Non-pigmented ciliary epithelial cell (primary cell): Measurements from ENCODE around the gene MYH14.

ENCODE experiments used
- DNase-seq: peaks from one replicate; pipeline ENCODE4 v3.0.0-alpha.2; 2010; ENCODE audit warnings: low read depth

The MYH14 gene

GRCh38 chr19:50261446-50261970 is 58.1 kb downstream of the MYH14 start:
- no peak for DNase-seq

DNA sequence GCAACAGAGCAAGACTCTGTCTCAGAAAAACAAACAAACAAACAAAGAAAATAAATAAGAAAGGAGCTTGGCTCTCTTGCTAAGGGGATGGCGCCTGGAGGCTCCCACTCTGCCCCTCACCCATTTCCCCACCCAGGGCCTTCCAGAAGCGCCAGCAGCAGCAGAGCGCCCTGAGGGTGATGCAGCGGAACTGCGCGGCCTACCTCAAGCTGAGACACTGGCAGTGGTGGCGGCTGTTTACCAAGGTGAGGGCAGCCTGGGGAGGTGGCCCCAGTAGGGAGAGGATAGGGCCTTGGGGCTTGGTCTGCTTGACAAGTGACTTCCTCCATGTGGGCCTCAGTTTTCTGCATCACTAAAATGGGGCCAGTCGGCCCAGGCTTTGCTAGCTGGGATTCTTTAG is 59.8 kb downstream of the MYH14 start:
- DNase-seq, result no peak

DNA sequence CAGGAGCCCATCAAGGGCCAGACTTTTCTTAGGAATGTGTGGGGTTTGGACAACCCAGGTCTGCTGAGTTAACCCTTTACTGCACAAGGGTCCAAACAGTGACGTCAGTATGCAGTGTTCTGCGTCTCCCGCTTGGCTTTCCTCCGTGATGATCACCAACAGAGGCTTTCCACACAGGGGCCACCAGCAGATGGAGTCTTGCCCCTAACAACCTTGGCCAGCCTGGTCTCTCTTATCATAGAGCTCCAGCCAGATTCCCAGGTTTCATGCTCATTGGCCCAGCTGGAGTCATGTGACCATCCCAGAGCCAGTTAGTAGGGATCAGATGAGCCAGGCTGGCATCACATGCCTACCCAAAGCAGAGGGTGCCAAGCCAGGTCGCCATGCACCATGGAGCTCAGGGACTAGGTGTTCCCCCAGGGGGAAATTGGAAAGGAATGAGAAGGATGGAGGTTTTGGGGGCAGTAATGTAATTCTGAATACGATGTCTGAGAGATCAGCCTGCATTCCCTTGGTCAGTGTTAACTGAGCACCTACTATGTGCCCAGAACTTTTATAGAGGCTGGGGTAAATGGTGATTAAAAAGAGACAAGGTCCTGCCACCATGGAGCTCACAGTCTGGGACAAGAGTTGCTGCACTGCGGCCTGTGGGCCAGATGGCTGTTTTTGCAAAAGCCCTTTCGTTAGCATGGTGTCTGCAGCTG is 61.2 kb downstream of the MYH14 start:
- DNase-seq, result no peak

DNA sequence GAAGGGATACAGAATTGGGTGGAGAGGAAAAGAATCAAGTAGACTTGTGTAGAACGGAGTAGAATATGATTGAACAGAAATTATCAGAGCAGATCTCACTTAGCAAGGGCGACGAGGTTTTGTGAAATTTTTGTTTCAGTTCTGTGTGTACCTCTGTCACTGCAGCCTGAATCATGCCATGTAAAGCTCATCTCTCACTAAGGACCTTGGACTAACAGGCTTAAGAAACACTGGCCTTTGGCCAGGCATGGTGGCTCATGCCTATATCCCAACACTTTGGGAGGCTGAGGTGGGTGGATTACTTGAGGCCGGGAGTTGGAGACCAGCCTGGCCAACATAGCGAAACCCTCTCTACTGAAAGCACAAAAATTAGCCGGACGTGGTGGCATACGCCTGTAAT is 62.6 kb downstream of the MYH14 start:
- no peak for DNase-seq

GRCh38 chr19:50266896-50267295 is 63.5 kb downstream of the MYH14 start:
- no peak for DNase-seq

DNA sequence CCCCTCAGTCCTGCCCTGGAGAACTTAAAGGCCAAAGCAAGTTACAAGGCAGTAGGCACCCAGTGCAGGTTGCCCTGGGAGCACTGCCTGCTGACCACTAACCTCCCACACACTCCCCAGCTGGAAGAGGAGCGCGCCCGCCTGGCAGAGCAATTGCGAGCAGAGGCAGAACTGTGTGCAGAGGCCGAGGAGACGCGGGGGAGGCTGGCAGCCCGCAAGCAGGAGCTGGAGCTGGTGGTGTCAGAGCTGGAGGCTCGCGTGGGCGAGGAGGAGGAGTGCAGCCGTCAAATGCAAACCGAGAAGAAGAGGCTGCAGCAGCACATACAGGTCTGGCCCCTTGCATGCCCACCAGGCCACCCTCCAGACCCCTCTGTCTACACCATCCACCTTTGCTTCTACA is 64.6 kb downstream of the MYH14 start:
- DNase-seq, result no peak

GRCh38 chr19:50268501-50268900 is 65.1 kb downstream of the MYH14 start:
- no peak for DNase-seq

DNA sequence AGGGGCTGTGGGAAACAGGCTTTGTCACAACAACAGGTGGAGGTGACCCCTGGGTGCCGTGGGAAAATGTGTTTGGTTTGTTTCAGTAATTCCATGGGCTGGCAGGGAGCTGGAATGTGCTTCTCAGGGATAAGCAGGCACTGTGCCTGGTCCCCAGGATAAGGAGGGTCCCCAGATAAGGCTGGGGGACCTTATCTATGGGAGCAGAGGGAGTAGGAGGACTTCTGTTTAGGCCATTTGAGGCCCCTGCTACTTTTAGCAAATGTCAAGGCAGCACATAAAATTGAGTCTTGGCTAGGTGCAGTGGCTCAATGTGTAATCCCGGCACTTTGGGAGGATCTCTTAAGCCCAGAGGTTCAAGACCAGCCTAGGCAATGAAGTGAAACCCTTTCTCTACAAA is 66.2 kb downstream of the MYH14 start:
- no peak for DNase-seq

DNA sequence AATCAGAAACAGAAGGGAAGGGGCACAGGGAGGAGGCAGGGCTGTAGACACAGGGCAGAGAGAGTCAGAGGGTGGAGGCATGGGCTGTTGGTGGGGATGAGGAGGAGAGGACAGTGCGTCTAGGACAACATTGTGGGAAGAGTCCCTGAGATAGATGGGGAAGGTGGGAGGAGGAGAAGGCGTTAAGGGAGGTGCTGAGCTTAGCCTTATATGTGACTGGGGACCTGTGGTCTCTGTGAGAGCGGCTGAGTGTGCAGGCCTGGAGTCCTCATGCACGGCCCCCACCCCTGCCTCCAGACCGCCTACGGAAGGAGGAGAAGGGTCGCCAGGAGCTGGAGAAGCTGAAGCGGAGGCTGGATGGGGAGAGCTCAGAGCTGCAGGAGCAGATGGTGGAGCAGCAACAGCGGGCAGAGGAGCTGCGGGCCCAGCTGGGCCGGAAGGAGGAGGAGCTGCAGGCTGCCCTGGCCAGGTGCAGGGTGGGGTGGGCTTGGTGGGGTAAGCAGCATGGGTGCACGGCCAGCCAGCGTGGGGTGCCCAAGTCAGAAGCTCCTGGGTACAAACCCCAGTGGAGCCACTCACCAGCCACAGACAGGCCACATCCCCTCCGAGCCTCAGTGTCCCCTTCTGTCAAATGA is 69.0 kb downstream of the MYH14 start:
- no peak for DNase-seq

DNA sequence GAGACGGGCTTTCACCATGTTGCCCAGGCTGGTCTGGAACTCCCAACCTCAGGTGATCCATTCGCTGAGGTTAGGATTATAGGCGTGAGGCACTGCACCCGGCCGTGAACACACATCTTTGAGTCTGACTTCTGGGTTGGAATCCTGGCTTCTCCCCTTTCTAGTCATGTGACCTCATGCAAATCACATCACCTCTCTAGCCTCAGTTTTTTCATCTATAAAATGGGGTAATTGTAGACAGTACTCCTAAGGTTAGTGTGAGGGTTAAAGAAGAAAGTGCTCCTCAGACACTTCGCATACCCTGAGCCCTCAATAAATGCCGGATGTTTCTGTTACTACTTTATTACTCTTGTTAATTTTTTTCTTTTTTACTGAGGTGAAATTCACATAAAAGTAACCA is 70.4 kb downstream of the MYH14 start:
- no peak for DNase-seq

DNA sequence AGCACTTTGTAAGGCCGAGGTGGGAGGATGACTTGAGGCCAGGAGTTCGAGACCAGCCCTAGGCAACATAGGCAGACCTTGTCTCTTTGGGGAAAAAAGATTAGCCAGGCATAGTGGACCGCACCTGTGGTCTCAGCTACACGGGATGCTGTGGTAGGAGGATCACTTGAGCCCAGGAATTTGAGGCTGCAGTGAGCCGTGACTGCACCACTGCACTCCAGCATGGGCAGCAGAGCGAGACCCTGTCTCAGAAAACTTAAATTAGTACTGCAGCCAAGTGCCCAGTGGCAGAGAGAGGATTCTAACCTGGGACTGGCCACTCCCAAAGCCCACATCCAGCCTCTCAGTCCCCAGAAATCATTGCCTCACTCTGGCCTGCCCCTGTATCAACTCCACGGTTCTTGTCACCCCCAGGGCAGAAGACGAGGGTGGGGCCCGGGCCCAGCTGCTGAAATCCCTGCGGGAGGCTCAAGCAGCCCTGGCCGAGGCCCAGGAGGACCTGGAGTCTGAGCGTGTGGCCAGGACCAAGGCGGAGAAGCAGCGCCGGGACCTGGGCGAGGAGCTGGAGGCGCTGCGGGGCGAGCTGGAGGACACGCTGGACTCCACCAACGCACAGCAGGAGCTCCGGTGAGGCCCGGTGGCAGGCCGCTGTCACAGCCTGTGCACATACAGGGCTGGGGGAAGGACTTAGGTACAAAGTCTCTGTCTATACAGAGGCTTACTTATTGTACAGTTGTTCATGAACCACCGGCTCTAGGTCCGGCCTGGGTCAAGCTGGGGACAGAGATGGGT is 72.4 kb downstream of the MYH14 start:
- no peak for DNase-seq

DNA sequence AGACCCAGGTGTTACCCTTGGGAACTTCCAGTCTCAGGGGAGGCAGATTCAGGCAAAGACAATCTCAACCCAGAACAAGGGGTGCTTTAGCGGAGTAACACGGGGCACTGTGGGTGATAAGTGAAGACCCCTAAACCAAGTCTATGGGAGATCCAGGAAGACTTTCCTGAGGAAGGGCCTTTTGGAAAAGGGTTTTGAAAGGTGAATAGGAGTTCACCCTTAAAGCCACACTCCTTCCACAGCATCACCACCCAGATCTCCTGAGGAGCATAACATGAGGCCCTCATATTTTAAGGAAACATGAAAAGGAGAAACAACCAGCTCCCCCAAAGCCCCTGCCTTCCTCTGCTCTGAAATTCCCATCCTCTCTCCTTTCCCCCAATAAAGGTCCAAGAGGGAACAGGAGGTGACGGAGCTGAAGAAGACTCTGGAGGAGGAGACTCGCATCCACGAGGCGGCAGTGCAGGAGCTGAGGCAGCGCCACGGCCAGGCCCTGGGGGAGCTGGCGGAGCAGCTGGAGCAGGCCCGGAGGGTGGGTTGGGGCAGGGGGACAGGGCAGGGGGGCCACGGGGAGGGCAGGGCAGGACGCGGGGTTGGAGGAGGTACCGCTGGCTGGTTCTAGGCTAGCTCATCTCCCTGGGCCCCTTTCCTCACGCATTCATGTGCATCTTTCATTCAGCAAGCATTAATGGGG is 73.1 kb downstream of the MYH14 start:
- DNase-seq, result no peak

GRCh38 chr19:50277966-50278580 is 74.7 kb downstream of the MYH14 start:
- DNase-seq, result no peak

- DNase-seq, result no peak
Measured at GRCh38 chr19:50280074-50280473, 76.7 kb downstream of the MYH14 start.

DNA sequence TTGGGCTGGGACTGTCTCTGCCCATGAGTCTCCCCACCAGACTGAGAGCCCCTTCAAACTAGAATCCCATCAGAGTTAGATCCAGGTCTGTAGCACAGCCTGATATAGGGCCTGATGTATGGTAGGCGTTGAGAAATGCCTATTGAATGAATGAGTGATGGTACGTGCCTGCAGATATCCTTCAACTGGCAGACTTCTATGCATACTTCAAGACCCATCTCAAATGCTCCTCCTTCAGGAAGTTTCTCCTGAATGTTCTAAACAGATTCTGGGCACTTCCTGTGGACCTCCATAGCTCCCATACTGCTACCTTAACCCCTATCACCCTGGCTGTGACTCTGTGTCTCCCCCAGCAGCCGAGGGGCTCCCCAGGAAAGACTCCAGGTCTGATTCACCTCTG is 77.6 kb downstream of the MYH14 start:
- no peak for DNase-seq

GRCh38 chr19:50281491-50281890 is 78.1 kb downstream of the MYH14 start:
- no peak for DNase-seq

DNA sequence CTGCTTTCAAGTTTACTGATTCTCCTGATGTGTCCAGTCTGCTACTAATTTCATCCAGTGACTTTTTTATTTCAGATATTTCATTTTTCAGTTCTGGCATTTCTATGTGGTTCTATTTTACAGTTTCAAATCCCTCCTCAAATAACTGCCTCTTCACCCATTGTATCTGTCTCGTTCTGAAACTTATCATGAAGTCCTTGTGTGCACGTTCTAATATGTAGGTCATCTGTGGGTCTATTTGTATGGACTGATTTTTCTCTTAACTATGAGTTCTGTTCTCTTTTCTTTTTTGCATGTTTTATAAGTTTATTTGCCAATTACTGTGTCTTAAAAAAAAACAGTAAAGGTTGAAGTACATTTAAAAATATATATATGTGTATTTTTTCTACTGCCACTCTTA is 82.4 kb downstream of the MYH14 start:
- DNase-seq, result no peak

DNA sequence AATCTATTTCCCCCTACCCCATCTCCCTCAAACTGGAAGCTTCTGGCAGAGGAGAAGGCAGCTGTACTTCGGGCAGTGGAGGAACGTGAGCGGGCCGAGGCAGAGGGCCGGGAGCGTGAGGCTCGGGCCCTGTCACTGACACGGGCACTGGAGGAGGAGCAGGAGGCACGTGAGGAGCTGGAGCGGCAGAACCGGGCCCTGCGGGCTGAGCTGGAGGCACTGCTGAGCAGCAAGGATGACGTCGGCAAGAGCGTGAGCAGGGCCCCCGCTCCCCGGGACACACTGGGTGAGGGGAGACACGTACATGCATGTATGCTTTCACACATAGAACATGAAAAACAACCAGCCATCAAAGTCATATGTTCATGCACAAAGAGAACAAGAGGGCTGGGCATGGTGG is 83.0 kb downstream of the MYH14 start:
- no peak for DNase-seq

DNA sequence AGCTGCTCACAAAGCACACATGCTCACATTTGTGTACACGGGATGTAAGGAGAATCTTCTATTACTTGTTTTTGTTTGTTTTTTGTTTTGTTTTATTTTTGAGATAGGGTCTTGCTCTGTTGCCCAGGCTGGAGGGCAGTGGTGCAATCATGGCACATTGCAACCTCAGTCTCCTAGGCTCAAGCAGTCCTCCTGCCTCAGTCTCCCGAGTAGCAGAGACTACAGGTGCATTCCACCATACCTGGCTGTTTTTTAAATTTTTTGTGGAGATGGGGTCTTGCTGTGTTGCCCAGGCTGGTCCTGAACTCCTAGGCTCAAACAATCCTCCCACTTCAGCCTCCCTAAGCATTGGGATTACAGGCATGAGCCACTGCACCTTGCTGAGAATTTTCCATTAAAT is 83.9 kb downstream of the MYH14 start:
- DNase-seq, result no peak

GRCh38 chr19:50288954-50289353 is 85.5 kb downstream of the MYH14 start:
- DNase-seq, result no peak

DNA sequence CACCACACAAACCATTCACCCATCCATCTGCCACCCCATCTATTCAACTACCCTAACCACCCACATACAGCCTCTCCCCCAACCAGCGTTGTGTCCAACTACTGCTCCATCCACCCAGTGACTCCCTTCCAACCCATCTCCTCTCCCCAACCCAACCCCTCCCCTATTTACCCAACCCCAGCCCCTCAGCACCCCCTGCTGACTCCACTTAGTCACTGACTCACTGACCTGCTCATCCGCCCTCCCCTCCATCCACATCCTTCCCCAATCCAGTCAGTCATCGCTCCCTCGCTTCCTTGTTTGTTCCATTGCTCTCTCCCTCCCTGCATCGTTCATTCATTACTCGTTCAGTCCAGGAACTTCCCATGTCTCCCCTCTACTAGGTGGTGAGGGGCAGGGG is 86.6 kb downstream of the MYH14 start:
- DNase-seq, result no peak

GRCh38 chr19:50290775-50291174 is 87.4 kb downstream of the MYH14 start:
- no peak for DNase-seq
